H1 (cell line): ENCODE measurements around the gene EPS8L1. TPM values are rescaled to one million over a fixed set of nuclear protein-coding genes. Genes with fewer than 3 reads are reported as not detected.

ENCODE experiments used
- ATF3 ChIP-seq: IDR thresholded peaks from 2 replicates; pipeline ENCODE4 v1.6.1; 2011; ENCODE audit warnings: low read depth, mild to moderate bottlenecking, low read length; ENCODE audit not compliant: insufficient read depth
- BACH1 ChIP-seq: IDR thresholded peaks from 2 replicates; pipeline ENCODE4 v1.6.1; 2012; ENCODE audit warnings: low read length, improper control_type of control experiment
- CBX8 ChIP-seq: fragments of 300-800, 300-1000 bp; sonication (generic); IDR thresholded peaks from 2 replicates; pipeline ENCODE4 v1.7.1; 2016; ENCODE audit warnings: low read depth, low read length, borderline replicate concordance
- CREB1 ChIP-seq: IDR thresholded peaks from 2 replicates; pipeline ENCODE4 v1.6.1; 2012; ENCODE audit warnings: inconsistent platforms
- EP300 ChIP-seq, 2 experiments: IDR thresholded peaks; 1 replicate in 1 of 2; 2 replicates in 1 of 2; pipeline ENCODE4 v1.6.1; 2011 to 2012; ENCODE audit warnings: low read depth in 2 of 2, low read length in 2 of 2, mild to moderate bottlenecking in 2 of 2, borderline replicate concordance in 1 of 2, inconsistent platforms in 1 of 2, moderate library complexity in 1 of 2
- GABPA ChIP-seq: IDR thresholded peaks from 2 replicates; pipeline ENCODE4 v1.6.1; 2011; ENCODE audit warnings: mild to moderate bottlenecking, low read length, moderate library complexity, borderline replicate concordance; ENCODE audit not compliant: insufficient read depth
- HDAC2 ChIP-seq, 2 experiments: fragments of 300-600 bp in 1 of 2; sonication (generic) in 1 of 2; IDR thresholded peaks; 2 replicates each; pipeline ENCODE4 v1.6.1; 2011 to 2012; ENCODE audit warnings: low read depth in 2 of 2, low read length in 2 of 2, mild to moderate bottlenecking in 2 of 2, moderate library complexity in 2 of 2, borderline replicate concordance in 1 of 2, inconsistent platforms in 1 of 2
- HDAC6 ChIP-seq: IDR thresholded peaks from one replicate; pipeline ENCODE4 v1.7.1; 2012; ENCODE audit warnings: low read depth, mild to moderate bottlenecking, inconsistent platforms, low read length, moderate library complexity
- KDM5A ChIP-seq: fragments of 200-600 bp; IDR thresholded peaks from 2 replicates; pipeline ENCODE4 v1.7.1; 2012; ENCODE audit warnings: mild to moderate bottlenecking, low read length, inconsistent platforms, mixed read lengths
- SIN3A ChIP-seq, 2 experiments: IDR thresholded peaks in 1 of 2; conservative IDR thresholded peaks in 1 of 2; 2 replicates each; pipeline ENCODE4 v1.6.1; 2011 to 2012; ENCODE audit warnings: low read length in 2 of 2, improper control_type of control experiment in 1 of 2, low read depth in 1 of 2, mild to moderate bottlenecking in 1 of 2
- SIX5 ChIP-seq: IDR thresholded peaks from 2 replicates; pipeline ENCODE4 v1.6.1; 2011; ENCODE audit warnings: mild to moderate bottlenecking, low read depth, low read length
- SRF ChIP-seq: IDR thresholded peaks from 2 replicates; pipeline ENCODE4 v1.6.1; 2011; ENCODE audit warnings: mild to moderate bottlenecking, low read depth, low read length, moderate library complexity
- SUZ12 ChIP-seq: fragments of 200-600 bp; sonication (generic); IDR thresholded peaks from 2 replicates; pipeline ENCODE4 v1.6.1; 2012; ENCODE audit warnings: mild to moderate bottlenecking, inconsistent platforms, low read length, moderate library complexity, mixed read lengths
- TAF7 ChIP-seq: optimal IDR thresholded peaks from 2 replicates; pipeline ENCODE3; 2011; ENCODE audit warnings: low read depth, mild to moderate bottlenecking, inconsistent platforms, low read length, moderate library complexity, borderline replicate concordance
- TEAD4 ChIP-seq: IDR thresholded peaks from 2 replicates; pipeline ENCODE4 v1.6.1; 2012; ENCODE audit warnings: low read depth, low read length, inconsistent platforms, mixed read lengths
- polyA plus RNA-seq, 7 experiments: library from polyadenylated mRNA; depleted of rRNA in 3 of 7; stranded (reverse) in 5 of 7; unstranded in 2 of 7; fragments of >200 nt in 5 of 7; fragments of 200-250 nt in 2 of 7; gene quantifications; 1 replicate in 5 of 7; 2 replicates in 1 of 7; 4 replicates in 1 of 7; pipeline versions ENCODE4 v1.2.1 to v1.2.3, GENCODE V29; 2011 to 2013; ENCODE audit warnings: missing spikeins in 2 of 7, mixed read lengths in 2 of 7
- total RNA-seq: library from RNA; stranded (reverse); fragmentation: NEBNext Ultra II Directional; extraction: Animal tissue kit (Norgen Biotek cat#: 25700); gene quantifications from 2 replicates; pipeline ENCODE4 v1.2.1, GENCODE V29; 2021
- TF ChIP-seq, protein P1 (sequence below): IDR thresholded peaks from 2 replicates; pipeline ENCODE4 v1.6.1; 2012; ENCODE audit warnings: inconsistent platforms
- TF ChIP-seq, protein P2 (sequence below): IDR thresholded peaks from 2 replicates; pipeline ENCODE4 v1.6.1; 2012; ENCODE audit warnings: low read length, inconsistent platforms
- TF ChIP-seq, protein P3 (sequence below): IDR thresholded peaks from 2 replicates; pipeline ENCODE4 v1.6.1; 2012; ENCODE audit warnings: inconsistent platforms

The EPS8L1 gene
- total and polyA plus RNA-seq, 2 of the 8 experiments (the other 6 are each of a cell fraction or from before 2014, with no cell fraction given), result 19.8 to 30.2 TPM

GRCh38 chr19:55118401-55118991, 42.8 kb downstream of the EPS8L1 start (continued):
- TF ChIP-seq, protein P1, sequence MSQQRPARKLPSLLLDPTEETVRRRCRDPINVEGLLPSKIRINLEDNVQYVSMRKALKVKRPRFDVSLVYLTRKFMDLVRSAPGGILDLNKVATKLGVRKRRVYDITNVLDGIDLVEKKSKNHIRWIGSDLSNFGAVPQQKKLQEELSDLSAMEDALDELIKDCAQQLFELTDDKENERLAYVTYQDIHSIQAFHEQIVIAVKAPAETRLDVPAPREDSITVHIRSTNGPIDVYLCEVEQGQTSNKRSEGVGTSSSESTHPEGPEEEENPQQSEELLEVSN, result 0 out of 2 replicates have a peak, but pooled peaks have one; percentile 25
- TF ChIP-seq HDAC2 (IDR thresholded peaks at IDR 0.05; ENCODE audit: borderline replicate concordance in 1 of 2, low read depth in 2 of 2, low read length in 2 of 2) (0 out of 4 replicates have a peak, but pooled peaks of 1 of the 2 experiments have one; percentile 30), EP300 (IDR thresholded peaks at IDR 0.05; ENCODE audit: borderline replicate concordance in 1 of 2, low read depth in 2 of 2, low read length in 2 of 2) (no peak), SUZ12 (no peak), CBX8 (no peak), TAF7 (no peak), HDAC6 (no peak), SRF (no peak), SIN3A (conservative IDR thresholded peaks at IDR 0.05 in 1 of 2, IDR thresholded peaks at IDR 0.05 in 1 of 2; ENCODE audit: low read depth in 1 of 2, low read length in 2 of 2) (peak; percentile 38 to 59; a peak in 2 of 4 replicates), BACH1 (peak; percentile 66; the same call in 1 of the 2 replicates), KDM5A (no peak), SIX5 (peak; percentile 66), TEAD4 (peak; percentile 42; the same call in 1 of the 2 replicates), GABPA (no peak), CREB1 (no peak; the same call in none of the 2 replicates), ATF3 (no peak)
- TF ChIP-seq, protein P2, sequence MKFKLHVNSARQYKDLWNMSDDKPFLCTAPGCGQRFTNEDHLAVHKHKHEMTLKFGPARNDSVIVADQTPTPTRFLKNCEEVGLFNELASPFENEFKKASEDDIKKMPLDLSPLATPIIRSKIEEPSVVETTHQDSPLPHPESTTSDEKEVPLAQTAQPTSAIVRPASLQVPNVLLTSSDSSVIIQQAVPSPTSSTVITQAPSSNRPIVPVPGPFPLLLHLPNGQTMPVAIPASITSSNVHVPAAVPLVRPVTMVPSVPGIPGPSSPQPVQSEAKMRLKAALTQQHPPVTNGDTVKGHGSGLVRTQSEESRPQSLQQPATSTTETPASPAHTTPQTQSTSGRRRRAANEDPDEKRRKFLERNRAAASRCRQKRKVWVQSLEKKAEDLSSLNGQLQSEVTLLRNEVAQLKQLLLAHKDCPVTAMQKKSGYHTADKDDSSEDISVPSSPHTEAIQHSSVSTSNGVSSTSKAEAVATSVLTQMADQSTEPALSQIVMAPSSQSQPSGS, result no peak
- TF ChIP-seq, protein P3, sequence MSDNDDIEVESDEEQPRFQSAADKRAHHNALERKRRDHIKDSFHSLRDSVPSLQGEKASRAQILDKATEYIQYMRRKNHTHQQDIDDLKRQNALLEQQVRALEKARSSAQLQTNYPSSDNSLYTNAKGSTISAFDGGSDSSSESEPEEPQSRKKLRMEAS, result peak; percentile 59
